Esophagus squamous epithelium (tissue), 5 donors: ENCODE measurements around the gene R3HCC1L. TPM values are rescaled to one million over a fixed set of nuclear protein-coding genes. Genes with fewer than 3 reads are reported as not detected.
A peak's percentile ranks its signal among the peaks of the same experiment; 100 is the strongest.

Experiments used
- DNase-seq: peaks from one replicate; lab custom pipeline; 2025; lab: John Stamatoyannopoulos, UW
- H3K27ac ChIP-seq, 4 donors: fragments of 200-600 bp; sonication (generic); one replicate each; pipeline ENCODE4 v1.5.1; 2016 to 2019; ENCODE audit warnings: mild to moderate bottlenecking in 1 of 4
- H3K27me3 ChIP-seq, 4 donors: fragments of 200-600 bp; sonication (generic); 1 replicate in 3 of 4; 2 replicates in 1 of 4; pipeline versions ENCODE4 v1.5.1 to v1.6.0; 2017 to 2021; ENCODE audit warnings: antibody characterized with exemption in 1 of 4
- H3K36me3 ChIP-seq, 3 donors: fragments of 200-600 bp; sonication (generic); one replicate each; pipeline ENCODE4 v1.5.1; 2016 to 2019
- H3K4me1 ChIP-seq, 3 donors: fragments of 200-600 bp; sonication (generic); one replicate each; pipeline ENCODE4 v1.5.1; 2017 to 2019
- H3K4me3 ChIP-seq, 4 donors: fragments of 200-600 bp; sonication (generic); 1 replicate in 3 of 4; 2 replicates in 1 of 4; pipeline ENCODE4 v1.5.1; 2016 to 2019; ENCODE audit warnings: mild to moderate bottlenecking in 2 of 4, moderate library complexity in 1 of 4
- H3K9me3 ChIP-seq, 3 donors: fragments of 200-600 bp; sonication (generic); one replicate each; pipeline ENCODE4 v1.5.1; 2016 to 2019
- POLR2A ChIP-seq, 4 donors: fragments of 450-650 bp; IDR thresholded peaks; one replicate each; pipeline ENCODE4 v1.6.1; 2017; ENCODE audit warnings: antibody characterized with exemption in 4 of 4, mild to moderate bottlenecking in 4 of 4, moderate library complexity in 3 of 4
- WGBS, 2 donors: methylation state at CpG; one replicate each; pipeline ENCODE4 v1.1.5; 2018; 5-methylcytosine and 5-hydroxymethylcytosine counted together
- intact Hi-C: fragments of 100-400 bp; cut with DNase I; formaldehyde crosslinking; loops from one replicate; pipeline ENCODE4 v1.15.0; 2022
- total RNA-seq, 4 donors: library from RNA; depleted of rRNA; stranded (reverse); fragments of >200 nt; gene quantifications; one replicate each; pipeline ENCODE4 v1.1.0, GENCODE V29; 2016
- TF ChIP-seq, protein P1 (sequence below), 6 experiments: fragments of 450-650 bp in 4 of 6; fragments of 200-600 bp in 2 of 6; sonication (generic) in 2 of 6; IDR thresholded peaks; one replicate each; pipeline ENCODE4 v1.5.1; 2016 to 2019; ENCODE audit warnings: antibody characterized with exemption in 6 of 6, mild to moderate bottlenecking in 4 of 6, moderate library complexity in 4 of 6
- donor health status: DM: yes; HTN: yes; CAD: no.

The R3HCC1L gene
- total RNA-seq, 4 donors from 2014 or later = 5.5 to 12.5 (median 10.1) TPM

- DNase-seq = no peak
- intact Hi-C loops = loop anchor here (5.0 kb wide), 1 partner anchor 46 kb away; no protein-coding TSS in a partner anchor
- TF ChIP-seq, protein P1, sequence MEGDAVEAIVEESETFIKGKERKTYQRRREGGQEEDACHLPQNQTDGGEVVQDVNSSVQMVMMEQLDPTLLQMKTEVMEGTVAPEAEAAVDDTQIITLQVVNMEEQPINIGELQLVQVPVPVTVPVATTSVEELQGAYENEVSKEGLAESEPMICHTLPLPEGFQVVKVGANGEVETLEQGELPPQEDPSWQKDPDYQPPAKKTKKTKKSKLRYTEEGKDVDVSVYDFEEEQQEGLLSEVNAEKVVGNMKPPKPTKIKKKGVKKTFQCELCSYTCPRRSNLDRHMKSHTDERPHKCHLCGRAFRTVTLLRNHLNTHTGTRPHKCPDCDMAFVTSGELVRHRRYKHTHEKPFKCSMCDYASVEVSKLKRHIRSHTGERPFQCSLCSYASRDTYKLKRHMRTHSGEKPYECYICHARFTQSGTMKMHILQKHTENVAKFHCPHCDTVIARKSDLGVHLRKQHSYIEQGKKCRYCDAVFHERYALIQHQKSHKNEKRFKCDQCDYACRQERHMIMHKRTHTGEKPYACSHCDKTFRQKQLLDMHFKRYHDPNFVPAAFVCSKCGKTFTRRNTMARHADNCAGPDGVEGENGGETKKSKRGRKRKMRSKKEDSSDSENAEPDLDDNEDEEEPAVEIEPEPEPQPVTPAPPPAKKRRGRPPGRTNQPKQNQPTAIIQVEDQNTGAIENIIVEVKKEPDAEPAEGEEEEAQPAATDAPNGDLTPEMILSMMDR (IDR thresholded peaks at IDR 0.05) = no peak
- TF ChIP-seq POLR2A (IDR thresholded peaks at IDR 0.05) = no peak
- Histone ChIP-seq H3K27me3 (peaks cover 0 to 58% (median 0%) of the 10 kb centered on the region in 4 donors), H3K27ac (peak overlapping the region in 2 of 4 donors; percentile 21 to 84), H3K9me3 (no peaks in the 10 kb centered on the region), H3K4me3 (no peak overlapping the region), H3K4me1 (peaks cover 15 to 54% (median 21%) of the 10 kb centered on the region in 3 donors), H3K36me3 (no peaks in the 10 kb centered on the region)
- WGBS, 2 donors = 80 to 83% methylated on average over 5 of the region's 5 CpGs
These were observed 132.2 kb downstream of the R3HCC1L start for GRCh38 chr10:98266647-98267046.

GRCh38 chr10:98267069-98267893, 132.8 kb downstream of the R3HCC1L start:
- Histone ChIP-seq H3K27me3 (peaks cover 0 to 64% (median 0%) of the 10 kb centered on the region in 4 donors), H3K9me3 (no peaks in the 10 kb centered on the region), H3K36me3 (no peaks in the 10 kb centered on the region), H3K27ac (peak overlapping the region; percentile 60 to 89 (median 76)), H3K4me1 (peaks cover 15 to 54% (median 21%) of the 10 kb centered on the region in 3 donors), H3K4me3 (peak overlapping the region in 3 of 4 donors; percentile 37 to 73 (median 52))
- TF ChIP-seq, protein P1 (IDR thresholded peaks at IDR 0.05) = no peak
- no peak for TF ChIP-seq POLR2A (IDR thresholded peaks at IDR 0.05)
- intact Hi-C loops = loop anchor here (5.0 kb wide), 1 partner anchor 45 kb away; no protein-coding TSS in a partner anchor
- no peak for DNase-seq
- WGBS, 2 donors = 69 to 78% methylated on average over 9 to 15 of the region's 22 CpGs

- peak within 1 kb of the TSS; percentile 23 to 73 (median 44) for H3K4me3 ChIP-seq
- no CpG with 5 or more reads among the region's 75 CpGs for WGBS, 2 donors
- intact Hi-C loops = loop anchor here (5.0 kb wide), 1 partner anchor 44 kb away; no protein-coding TSS in a partner anchor
- H3K9me3 ChIP-seq = no peaks in the 10 kb centered on the region
- H3K4me1 ChIP-seq = peaks cover 15 to 54% (median 21%) of the 10 kb centered on the region in 3 donors
- H3K36me3 ChIP-seq = no peaks in the 10 kb centered on the region
- TF ChIP-seq POLR2A (IDR thresholded peaks at IDR 0.05) = no peak
- TF ChIP-seq, protein P1 (IDR thresholded peaks at IDR 0.05) = no peak
- peak within 1 kb of the TSS; percentile 60 to 89 (median 76) for H3K27ac ChIP-seq
- no peak for DNase-seq
- H3K27me3 ChIP-seq = peaks cover 0 to 70% (median 0%) of the 10 kb centered on the region in 4 donors
These were observed 133.6 kb downstream of the R3HCC1L start, which contains the start of gene LOXL4 for GRCh38 chr10:98267894-98268693. TSS of gene LOXL4 (minus strand) at chr10:98268194. CDS start at chr10:98263019, 5,175 bp downstream.

DNA sequence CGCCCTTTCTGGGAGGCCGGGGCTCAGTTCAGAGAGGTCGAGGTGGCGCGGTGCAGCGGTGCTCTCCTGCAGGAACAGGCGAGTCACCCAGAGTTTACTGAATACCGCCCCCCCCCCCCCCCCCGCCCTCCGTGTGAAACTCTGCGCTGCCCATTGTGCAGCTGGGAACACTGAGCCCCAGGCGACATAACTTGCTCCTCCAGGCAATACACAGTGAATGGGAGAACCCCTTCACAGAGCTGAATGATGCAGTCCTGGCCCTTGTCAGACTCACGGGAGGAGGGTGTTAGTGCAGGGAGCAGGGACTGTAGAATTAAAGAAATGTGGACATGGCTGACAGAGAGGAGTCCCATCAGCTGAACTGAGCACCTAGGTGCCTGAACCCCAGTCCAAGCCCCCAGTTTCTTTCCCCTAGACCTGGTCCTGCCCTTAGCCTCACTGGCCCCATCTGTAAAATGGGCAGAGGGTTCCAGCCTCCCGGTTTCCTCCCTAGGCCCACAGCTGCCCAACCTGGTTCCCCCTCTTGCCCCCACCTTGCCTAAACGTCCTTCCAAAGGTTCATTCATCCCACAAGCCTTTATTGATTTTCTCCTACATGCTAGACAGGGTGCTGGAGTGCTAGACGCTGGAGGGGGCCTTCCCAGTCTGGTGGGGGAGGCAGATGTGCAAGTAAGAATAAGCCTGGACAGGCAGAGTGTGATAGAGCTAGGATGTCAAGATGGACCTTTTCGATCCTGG, 134.4 kb downstream of the R3HCC1L start:
- no peak for DNase-seq
- peak overlapping the region; percentile 23 to 73 (median 44) for H3K4me3 ChIP-seq
- intact Hi-C loops = loop anchor here (5.0 kb wide), 1 partner anchor 43 kb away; no protein-coding TSS in a partner anchor

More for the DNA sequence above, 134.4 kb downstream of the R3HCC1L start:
- TF ChIP-seq POLR2A (IDR thresholded peaks at IDR 0.05) = no peak
- TF ChIP-seq, protein P1 (IDR thresholded peaks at IDR 0.05) = no peak
- 5 to 16% methylated on average over 3 to 12 of the region's 17 CpGs for WGBS, 2 donors
- H3K27ac ChIP-seq = peak overlapping the region; percentile 58 to 89 (median 72)
- H3K9me3 ChIP-seq = no peaks in the 10 kb centered on the region
- H3K27me3 ChIP-seq = peaks cover 0 to 70% (median 0%) of the 10 kb centered on the region in 4 donors
- no peaks in the 10 kb centered on the region for H3K36me3 ChIP-seq
- H3K4me1 ChIP-seq = peaks cover 15 to 54% (median 21%) of the 10 kb centered on the region in 3 donors
